Body of pancreas (tissue), 4 donors: ENCODE measurements around the gene OGFOD3. TPM values are rescaled to one million over a fixed set of nuclear protein-coding genes. Genes with fewer than 3 reads are reported as not detected.

Experiments used
- ATAC-seq: fragments of 150-250 bp; one replicate; pipeline ENCODE4 v1.9.1; 2016
- DNase-seq, 4 donors: peaks; one replicate each; pipeline ENCODE4 v3.0.0-alpha.2; 2019
- H3K27ac ChIP-seq, 4 donors: fragments of 200-600 bp; sonication (generic); 1 replicate in 3 of 4; 2 replicates in 1 of 4; pipeline versions ENCODE4 v1.5.1 to v1.6.1; 2016 to 2019; ENCODE audit warnings: mild to moderate bottlenecking in 1 of 4, mixed read lengths in 1 of 4, moderate library complexity in 1 of 4
- H3K27me3 ChIP-seq, 2 donors: fragments of 200-600 bp; sonication (generic); one replicate each; pipeline ENCODE4 v1.6.0; 2016; ENCODE audit warnings: mild to moderate bottlenecking in 1 of 2
- H3K36me3 ChIP-seq, 2 donors: fragments of 200-600 bp; sonication (generic); replicated peaks in 1 of 2; 2 replicates each; pipeline ENCODE4 v1.5.1; 2016; ENCODE audit warnings: low read depth in 2 of 2; ENCODE audit not compliant: insufficient read depth in 1 of 2
- H3K4me1 ChIP-seq: fragments of 200-600 bp; sonication (generic); one replicate; pipeline ENCODE4 v1.6.0; 2016
- H3K4me3 ChIP-seq, 2 donors: fragments of 200-600 bp; sonication (generic); 1 replicate in 1 of 2; 2 replicates in 1 of 2; pipeline ENCODE4 v1.5.1; 2016 to 2019
- H3K9me3 ChIP-seq, 3 donors: fragments of 200-600 bp; sonication (generic); 1 replicate in 2 of 3; 2 replicates in 1 of 3; pipeline ENCODE4 v1.5.1; 2016
- POLR2A ChIP-seq, 3 donors: fragments of 450-650 bp; IDR thresholded peaks; one replicate each; pipeline ENCODE4 v1.6.1; 2016; ENCODE audit warnings: antibody characterized with exemption in 3 of 3, mild to moderate bottlenecking in 2 of 3
- WGBS, 2 donors: methylation state at CpG; one replicate each; pipeline ENCODE4 v1.1.5; 2017; 5-methylcytosine and 5-hydroxymethylcytosine counted together
- intact Hi-C: fragments of 100-400 bp; cut with DNase I; formaldehyde crosslinking; loops from one replicate; pipeline ENCODE4 v1.15.1; 2023
- small RNA-seq: library from RNA; depleted of rRNA; stranded (forward); fragments of <200 nt; gene quantifications from one replicate; pipeline ENCODE3, GENCODE V24; 2016
- total RNA-seq, 2 donors: library from RNA; depleted of rRNA; stranded (reverse); fragments of >200 nt; gene quantifications; one replicate each; pipeline ENCODE4 v1.1.0, GENCODE V29; 2016
- TF ChIP-seq, protein P1 (sequence below), 7 experiments: fragments of 450-650 bp in 4 of 7; fragments of 200-600 bp in 3 of 7; sonication (generic) in 3 of 7; IDR thresholded peaks; one replicate each; pipeline ENCODE4 v1.5.1; 2016 to 2019; ENCODE audit warnings: antibody characterized with exemption in 7 of 7

The OGFOD3 gene
- total RNA-seq, 2 donors from 2014 or later: 16.8 to 40.0 TPM

DNA sequence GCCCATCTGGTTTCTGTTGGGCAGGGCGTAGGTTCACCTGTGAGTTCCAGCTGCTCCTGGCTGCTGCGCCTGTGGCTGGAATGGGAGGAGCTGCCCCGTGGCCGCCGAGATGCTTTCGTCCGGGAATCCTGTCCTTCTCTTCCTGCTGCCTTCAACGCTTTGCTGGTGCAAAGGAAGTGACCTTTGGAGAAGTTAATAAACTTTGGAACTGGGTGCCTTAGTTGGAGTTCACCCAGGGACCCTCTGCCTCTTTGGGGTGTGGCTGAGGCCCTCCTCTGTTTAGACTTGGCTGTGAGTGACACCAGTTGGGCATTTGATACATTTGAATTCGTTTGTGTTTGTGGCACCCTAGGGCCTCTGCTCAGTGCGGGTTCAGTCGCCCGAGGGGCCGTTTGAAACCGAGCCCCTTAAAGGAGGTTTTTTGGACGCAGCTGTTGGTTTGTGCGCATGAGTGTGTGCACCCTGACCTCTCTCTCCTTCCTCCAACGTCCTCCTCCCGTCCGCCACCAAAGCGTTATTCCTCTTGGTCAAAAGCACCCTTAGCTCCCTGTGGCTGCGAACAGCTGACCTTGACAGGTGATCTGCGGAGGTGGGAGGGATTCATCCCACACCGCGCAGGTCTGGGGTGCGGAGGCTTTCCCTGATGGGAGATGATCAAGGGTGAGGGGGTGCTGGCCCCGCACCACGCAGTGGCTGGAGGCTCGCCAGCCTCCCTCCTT, 75.9 kb downstream of the OGFOD3 start:
- intact Hi-C loops: no loop called here
- Histone ChIP-seq H3K27me3 (no peaks in the 10 kb centered on the region), H3K4me3 (no peak overlapping the region), H3K9me3 (no peaks in the 10 kb centered on the region), H3K27ac (no peak overlapping the region), H3K36me3 (no peaks in the 10 kb centered on the region), H3K4me1 (peaks cover 17% of the 10 kb centered on the region)
- no peak for ATAC-seq
- DNase-seq: no peak
- 71 to 72% methylated on average over 22 to 27 of the region's 28 CpGs for WGBS, 2 donors
- no peak for TF ChIP-seq POLR2A (IDR thresholded peaks at IDR 0.05)
- TF ChIP-seq, protein P1, sequence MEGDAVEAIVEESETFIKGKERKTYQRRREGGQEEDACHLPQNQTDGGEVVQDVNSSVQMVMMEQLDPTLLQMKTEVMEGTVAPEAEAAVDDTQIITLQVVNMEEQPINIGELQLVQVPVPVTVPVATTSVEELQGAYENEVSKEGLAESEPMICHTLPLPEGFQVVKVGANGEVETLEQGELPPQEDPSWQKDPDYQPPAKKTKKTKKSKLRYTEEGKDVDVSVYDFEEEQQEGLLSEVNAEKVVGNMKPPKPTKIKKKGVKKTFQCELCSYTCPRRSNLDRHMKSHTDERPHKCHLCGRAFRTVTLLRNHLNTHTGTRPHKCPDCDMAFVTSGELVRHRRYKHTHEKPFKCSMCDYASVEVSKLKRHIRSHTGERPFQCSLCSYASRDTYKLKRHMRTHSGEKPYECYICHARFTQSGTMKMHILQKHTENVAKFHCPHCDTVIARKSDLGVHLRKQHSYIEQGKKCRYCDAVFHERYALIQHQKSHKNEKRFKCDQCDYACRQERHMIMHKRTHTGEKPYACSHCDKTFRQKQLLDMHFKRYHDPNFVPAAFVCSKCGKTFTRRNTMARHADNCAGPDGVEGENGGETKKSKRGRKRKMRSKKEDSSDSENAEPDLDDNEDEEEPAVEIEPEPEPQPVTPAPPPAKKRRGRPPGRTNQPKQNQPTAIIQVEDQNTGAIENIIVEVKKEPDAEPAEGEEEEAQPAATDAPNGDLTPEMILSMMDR (IDR thresholded peaks at IDR 0.05): no peak

DNA sequence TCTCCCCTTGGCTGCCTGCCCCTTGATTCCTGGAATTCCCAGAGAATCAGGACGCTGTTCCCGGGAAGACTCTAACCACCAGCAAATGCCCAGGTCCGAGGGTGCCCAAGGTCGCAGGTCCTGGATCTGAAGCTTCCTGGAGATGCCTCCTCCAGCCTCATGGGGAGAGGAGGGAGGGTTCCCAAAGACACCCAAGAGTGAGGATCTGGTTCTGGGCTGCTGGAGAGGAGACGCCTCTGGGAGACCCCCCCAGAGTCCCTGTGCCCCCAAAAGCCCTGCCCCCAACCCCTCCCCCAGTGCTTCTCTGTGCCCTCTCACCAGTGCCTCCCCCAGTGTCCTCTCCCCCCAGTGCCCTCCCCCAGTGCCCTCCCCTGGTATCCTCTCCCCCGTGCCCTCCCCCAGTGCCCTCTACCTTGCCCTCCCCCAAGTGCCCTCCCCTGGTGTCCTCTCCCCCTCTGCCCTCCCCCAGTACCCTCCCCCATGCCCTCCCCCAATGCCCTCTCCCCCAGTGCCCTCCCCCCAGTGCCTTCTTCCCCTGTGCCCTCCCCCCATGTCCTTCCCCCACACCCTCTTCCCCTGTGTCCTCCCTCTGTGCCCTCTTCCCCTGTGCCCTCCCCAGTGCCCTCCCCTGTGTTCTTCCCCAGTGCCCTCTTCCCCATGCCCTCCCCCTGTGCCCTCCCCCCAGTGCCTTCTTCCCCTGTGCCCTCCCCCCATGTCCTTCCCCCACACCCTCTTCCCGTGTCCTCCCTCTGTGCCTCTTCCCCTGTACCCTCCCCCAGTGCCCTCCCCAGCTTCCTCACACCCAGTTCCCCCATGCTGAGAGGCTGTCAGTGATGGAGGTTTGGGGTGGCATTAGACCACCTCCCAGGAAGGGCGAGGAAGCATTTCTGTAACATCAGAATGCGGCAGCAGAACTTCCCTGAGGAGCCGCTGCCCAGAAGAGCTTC, 78.5 kb downstream of the OGFOD3 start:
- no peak for TF ChIP-seq POLR2A (IDR thresholded peaks at IDR 0.05)
- TF ChIP-seq, protein P1 (IDR thresholded peaks at IDR 0.05): no peak
- H3K4me3 ChIP-seq: no peak overlapping the region
- H3K4me1 ChIP-seq: peaks cover 30% of the 10 kb centered on the region
- intact Hi-C loops: no loop called here
- H3K9me3 ChIP-seq: no peaks in the 10 kb centered on the region
- H3K27ac ChIP-seq: peak overlapping the region; percentile 25 to 73 (median 55)
- H3K27me3 ChIP-seq: no peaks in the 10 kb centered on the region
- H3K36me3 ChIP-seq: no peaks in the 10 kb centered on the region
- peak in 1 of 4 donors; percentile 46 for DNase-seq
- peak; percentile 37 for ATAC-seq
- 37 to 91% methylated on average over 3 to 8 of the region's 10 CpGs for WGBS, 2 donors

Small RNA genes lying within 50 kb of the gene (small RNA-seq; reads per million reads assigned to genes)
- not detected for gene RF00019

Other genes with a start within 250 kb of the OGFOD3 start
- gene CCDC57, start 205.7 kb downstream of the OGFOD3 start, total RNA-seq: 10 to 100 TPM; 24.1 to 60.3 TPM
- gene SLC16A3, start 189.5 kb downstream of the OGFOD3 start, total RNA-seq: 1 to 10 TPM; 2.0 to 5.4 TPM
- gene CSNK1D, start 144.9 kb downstream of the OGFOD3 start, total RNA-seq: 100 to 1,000 TPM in 1 of 2 donors, 10 to 100 TPM in 1; 37.6 to 116 TPM
- gene CD7, start 101.0 kb downstream of the OGFOD3 start, total RNA-seq: not detected
- gene SECTM1, start 84.8 kb downstream of the OGFOD3 start, total RNA-seq: 1 to 10 TPM; 5.4 to 6.3 TPM
- not detected for gene TEX19, start 59.3 kb downstream of the OGFOD3 start, total RNA-seq
- gene UTS2R, start 46.8 kb downstream of the OGFOD3 start, total RNA-seq: not detected
- gene HEXD, start 239 bp downstream of the OGFOD3 start, total RNA-seq: 100 to 1,000 TPM in 1 of 2 donors, 10 to 100 TPM in 1; 54.7 to 188 TPM
- 10 to 100 TPM; 53.1 to 68.2 TPM for gene CYBC1, start 32.2 kb upstream of the OGFOD3 start, total RNA-seq
- 10 to 100 TPM; 14.5 to 85.4 TPM for gene NARF, start 40.2 kb upstream of the OGFOD3 start, total RNA-seq
- 10 to 100 TPM; 10.6 to 25.1 TPM for gene FOXK2, start 101.1 kb upstream of the OGFOD3 start, total RNA-seq
- 10 to 100 TPM; 45.5 to 49.3 TPM for gene WDR45B, start 229.9 kb upstream of the OGFOD3 start, total RNA-seq